HT1080 (cell line): ENCODE measurements around the gene RPTOR. TPM values are rescaled to one million over a fixed set of nuclear protein-coding genes. Genes with fewer than 3 reads are reported as not detected.
A peak's percentile ranks its signal among the peaks of the same experiment; 100 is the strongest.

Experiments
- DNase-seq: peaks from one replicate; pipeline ENCODE4 v3.0.0-alpha.2; 2015; ENCODE audit warnings: low read depth
- polyA plus RNA-seq, 2 experiments: library from polyadenylated mRNA; depleted of rRNA; stranded (reverse); fragments of >200 nt; gene quantifications; 2 replicates each; pipeline ENCODE4 v1.2.3, GENCODE V29; 2015
- total RNA-seq: library from RNA; depleted of rRNA; stranded (reverse); fragments of >200 nt; shearing (Covaris generic); gene quantifications from 2 replicates; pipeline ENCODE4 v1.2.3, GENCODE V29; 2014; rRNA removed

Gene RPTOR, protein sequence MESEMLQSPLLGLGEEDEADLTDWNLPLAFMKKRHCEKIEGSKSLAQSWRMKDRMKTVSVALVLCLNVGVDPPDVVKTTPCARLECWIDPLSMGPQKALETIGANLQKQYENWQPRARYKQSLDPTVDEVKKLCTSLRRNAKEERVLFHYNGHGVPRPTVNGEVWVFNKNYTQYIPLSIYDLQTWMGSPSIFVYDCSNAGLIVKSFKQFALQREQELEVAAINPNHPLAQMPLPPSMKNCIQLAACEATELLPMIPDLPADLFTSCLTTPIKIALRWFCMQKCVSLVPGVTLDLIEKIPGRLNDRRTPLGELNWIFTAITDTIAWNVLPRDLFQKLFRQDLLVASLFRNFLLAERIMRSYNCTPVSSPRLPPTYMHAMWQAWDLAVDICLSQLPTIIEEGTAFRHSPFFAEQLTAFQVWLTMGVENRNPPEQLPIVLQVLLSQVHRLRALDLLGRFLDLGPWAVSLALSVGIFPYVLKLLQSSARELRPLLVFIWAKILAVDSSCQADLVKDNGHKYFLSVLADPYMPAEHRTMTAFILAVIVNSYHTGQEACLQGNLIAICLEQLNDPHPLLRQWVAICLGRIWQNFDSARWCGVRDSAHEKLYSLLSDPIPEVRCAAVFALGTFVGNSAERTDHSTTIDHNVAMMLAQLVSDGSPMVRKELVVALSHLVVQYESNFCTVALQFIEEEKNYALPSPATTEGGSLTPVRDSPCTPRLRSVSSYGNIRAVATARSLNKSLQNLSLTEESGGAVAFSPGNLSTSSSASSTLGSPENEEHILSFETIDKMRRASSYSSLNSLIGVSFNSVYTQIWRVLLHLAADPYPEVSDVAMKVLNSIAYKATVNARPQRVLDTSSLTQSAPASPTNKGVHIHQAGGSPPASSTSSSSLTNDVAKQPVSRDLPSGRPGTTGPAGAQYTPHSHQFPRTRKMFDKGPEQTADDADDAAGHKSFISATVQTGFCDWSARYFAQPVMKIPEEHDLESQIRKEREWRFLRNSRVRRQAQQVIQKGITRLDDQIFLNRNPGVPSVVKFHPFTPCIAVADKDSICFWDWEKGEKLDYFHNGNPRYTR (N-terminal part only)
- total RNA-seq: 17.0 and 18.5 TPM in 2 replicates
- polyA plus RNA-seq (2015; cell fraction: cytosol; rRNA removed): 16.4 and 20.3 TPM in 2 replicates
- polyA plus RNA-seq (2015; cell fraction: nucleus; rRNA removed): 30.0 and 31.8 TPM in 2 replicates

- DNase-seq: peak; percentile 87
Measured at GRCh38 chr17:80544655-80545498, at the start of gene RPTOR. TSS of gene RPTOR (plus strand) at chr17:80544838. CDS start at chr17:80545630, 792 bp downstream.

DNA sequence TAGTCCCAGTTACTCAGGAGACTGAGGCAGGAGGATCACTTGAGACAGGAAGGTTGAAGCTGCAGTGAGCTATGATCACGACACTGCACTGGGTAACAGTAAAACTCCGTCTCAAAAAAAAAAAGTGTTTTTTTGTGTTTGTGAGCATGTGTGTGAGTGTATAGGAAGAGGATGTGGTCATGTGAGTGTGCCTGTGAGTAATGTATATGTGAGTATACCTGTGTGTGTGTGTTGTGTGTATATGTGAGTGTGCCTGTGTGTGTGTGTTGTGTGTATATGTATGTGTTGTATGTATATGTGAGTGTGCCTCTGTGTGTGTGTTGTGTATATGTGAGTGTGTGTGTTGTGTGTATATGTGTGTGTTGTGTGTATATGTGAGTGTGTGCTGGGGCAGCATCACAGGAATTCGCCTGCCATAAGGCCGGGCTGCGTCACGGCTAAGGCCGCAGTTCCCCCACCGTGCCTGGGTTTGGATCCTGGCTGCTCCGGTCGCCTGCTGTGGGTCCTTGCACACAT is 46.9 kb upstream of the RPTOR start:
- DNase-seq: peak; percentile 20

GRCh38 chr17:80498242-80498919 is 46.3 kb upstream of the RPTOR start:
- peak; percentile 18 for DNase-seq

GRCh38 chr17:80498920-80499410 is 45.7 kb upstream of the RPTOR start:
- DNase-seq: no peak

GRCh38 chr17:80499560-80499959 is 45.1 kb upstream of the RPTOR start:
- DNase-seq: no peak

GRCh38 chr17:80499961-80500665 is 44.5 kb upstream of the RPTOR start:
- DNase-seq: no peak

DNA sequence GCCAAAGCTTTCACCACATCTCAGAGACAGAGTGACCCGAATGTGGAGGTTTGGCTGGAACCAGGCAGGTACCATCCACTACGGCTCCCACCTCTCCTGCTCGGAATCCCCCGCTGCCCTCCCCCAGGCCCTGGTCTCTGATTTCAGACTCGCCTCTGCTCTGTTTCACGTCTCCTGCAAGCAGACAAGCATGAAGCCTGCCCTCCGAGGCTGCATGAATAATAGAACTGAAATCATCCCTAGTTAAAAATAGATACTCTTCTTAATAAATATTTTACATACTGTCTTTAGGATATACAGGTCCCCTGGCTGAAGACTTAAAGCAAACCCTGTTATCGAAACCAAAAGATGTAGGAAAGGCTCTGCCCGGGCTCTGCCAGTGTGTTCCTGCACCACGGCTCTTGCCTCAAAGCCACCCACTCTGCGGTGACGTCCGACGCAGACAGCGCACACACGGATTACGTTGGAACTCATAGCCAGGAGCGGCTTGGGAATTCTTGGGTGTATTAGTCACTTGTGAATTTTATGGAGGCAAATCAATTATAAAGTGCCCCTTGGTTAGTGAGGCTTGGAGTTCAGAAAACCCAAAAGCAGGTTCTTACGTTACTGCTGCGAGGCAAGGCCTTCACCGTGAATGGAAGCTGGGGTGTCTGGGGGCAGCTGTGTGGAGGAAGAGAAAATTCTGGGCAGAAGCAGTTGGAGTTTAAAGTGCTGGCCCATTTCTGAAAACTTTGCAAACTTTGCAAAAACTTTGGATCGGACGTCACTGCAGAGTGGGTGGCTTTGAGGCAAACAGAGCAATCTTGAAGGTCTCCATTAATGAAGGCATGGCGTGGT is 42.7 kb upstream of the RPTOR start:
- peak; percentile 33 for DNase-seq

GRCh38 chr17:80502578-80502877 is 42.1 kb upstream of the RPTOR start:
- DNase-seq: no peak

DNA sequence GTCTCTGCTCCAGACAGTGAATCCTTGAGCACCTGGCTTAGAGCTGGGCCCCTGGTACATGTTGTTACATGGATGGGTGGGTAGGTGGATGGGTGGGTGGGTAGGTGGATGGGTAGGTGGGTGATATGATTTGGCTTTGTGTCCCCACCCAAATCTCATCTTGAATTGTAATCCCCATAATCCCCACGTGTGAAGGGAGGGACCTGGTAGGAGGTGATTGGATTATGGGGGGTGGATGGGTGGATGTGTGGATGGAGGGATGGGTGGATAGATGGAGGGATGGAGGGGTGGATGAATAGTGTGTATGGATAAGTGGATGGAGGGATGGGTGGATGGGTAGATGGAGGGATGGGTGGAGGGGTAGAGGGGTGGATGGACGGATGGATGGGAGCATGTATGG is 41.6 kb upstream of the RPTOR start:
- DNase-seq: no peak

GRCh38 chr17:80503921-80504320 is 40.7 kb upstream of the RPTOR start:
- DNase-seq: no peak

- no peak for DNase-seq
Measured at GRCh38 chr17:80504686-80505413, 39.8 kb upstream of the RPTOR start.

DNA sequence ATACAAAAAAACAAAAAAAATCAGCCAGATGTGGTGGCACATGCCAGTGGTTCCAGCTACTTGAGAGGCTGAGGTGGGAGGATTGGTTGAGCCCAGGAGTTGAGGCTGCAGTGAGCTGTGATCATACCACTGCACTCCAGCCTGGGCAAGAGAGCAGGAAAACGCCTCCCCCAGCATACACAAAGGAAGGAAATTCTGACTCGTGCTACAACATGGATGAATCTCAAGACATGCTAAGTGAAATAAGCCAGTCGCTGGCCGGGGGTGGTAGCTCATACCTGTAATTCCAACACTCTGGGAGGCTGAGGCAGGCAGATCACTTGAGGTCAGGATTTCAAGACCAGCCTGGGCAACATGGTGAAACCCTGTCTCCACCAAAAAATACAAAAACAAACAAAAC is 37.5 kb upstream of the RPTOR start:
- peak; percentile 14 for DNase-seq

DNA sequence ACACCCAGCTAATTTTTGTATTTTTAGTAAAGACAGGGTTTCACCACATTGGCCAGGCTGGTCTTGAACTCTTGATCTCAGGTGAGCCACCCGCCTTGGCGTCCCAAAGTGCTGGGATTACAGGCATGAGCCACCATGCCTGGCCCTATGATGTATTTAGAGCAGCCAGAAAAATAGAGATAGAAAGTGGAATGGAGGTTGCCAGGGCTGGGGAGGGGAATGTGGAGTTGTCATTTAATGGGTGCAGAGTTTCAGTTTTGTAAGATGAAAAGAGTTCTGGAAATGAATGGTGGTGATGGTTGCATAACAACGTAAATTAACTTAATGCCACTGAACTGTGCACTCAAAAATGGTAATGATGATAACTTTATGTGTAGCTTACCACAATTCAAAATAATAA is 36.7 kb upstream of the RPTOR start:
- DNase-seq: no peak

GRCh38 chr17:80509311-80509710 is 35.3 kb upstream of the RPTOR start:
- DNase-seq: no peak

DNA sequence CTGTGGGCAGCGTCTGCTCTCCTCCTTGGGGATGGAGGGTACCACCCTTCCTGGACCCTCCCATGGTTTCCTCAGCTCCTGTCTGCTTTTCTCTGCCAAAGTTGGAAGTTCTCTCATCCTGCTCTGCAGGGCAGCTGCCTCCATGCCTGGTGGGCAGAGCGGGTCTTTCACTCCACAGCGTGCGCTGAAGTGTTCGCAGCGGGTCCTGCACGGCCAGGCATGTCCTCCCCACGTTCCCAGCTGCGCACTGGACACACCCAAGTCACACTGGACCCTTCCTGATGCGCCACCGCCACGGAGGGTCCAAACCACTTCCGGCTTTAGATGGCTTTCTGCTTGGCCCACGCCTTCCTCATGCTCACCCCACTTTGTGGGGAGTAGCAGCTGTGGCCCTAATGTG is 34.5 kb upstream of the RPTOR start:
- DNase-seq: no peak

DNA sequence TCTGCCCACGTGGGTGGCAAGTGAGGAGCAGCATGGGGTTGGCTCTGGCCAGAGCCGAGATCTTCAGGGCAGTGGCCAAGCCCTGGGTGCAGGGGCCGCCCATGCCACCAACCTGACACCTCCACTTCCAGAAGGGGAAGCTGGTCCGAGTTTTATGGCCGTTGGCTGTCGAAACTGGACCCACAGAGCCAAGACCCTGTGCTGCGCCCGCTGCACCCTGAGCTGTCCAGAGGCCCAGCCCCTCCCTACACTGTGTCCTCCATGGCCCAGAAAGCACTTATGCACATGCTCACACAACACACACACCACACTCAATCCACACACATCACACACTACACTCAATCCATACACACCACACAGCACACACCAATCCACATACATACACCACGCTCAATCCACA is 33.9 kb upstream of the RPTOR start:
- DNase-seq: no peak
